ENCODE data around the gene PNLIPRP1.

PNLIPRP1 gene

GRCh38 chr10:116620423-116621400 is 30.0 kb downstream of the PNLIPRP1 start, which contains the start of gene PNLIPRP2:
PNLIPRP2 (plus strand) TSS chr10:116620953.
- DNase-seq (ENCODE audit: low read depth) = no peak
- TF ChIP-seq, protein P1, sequence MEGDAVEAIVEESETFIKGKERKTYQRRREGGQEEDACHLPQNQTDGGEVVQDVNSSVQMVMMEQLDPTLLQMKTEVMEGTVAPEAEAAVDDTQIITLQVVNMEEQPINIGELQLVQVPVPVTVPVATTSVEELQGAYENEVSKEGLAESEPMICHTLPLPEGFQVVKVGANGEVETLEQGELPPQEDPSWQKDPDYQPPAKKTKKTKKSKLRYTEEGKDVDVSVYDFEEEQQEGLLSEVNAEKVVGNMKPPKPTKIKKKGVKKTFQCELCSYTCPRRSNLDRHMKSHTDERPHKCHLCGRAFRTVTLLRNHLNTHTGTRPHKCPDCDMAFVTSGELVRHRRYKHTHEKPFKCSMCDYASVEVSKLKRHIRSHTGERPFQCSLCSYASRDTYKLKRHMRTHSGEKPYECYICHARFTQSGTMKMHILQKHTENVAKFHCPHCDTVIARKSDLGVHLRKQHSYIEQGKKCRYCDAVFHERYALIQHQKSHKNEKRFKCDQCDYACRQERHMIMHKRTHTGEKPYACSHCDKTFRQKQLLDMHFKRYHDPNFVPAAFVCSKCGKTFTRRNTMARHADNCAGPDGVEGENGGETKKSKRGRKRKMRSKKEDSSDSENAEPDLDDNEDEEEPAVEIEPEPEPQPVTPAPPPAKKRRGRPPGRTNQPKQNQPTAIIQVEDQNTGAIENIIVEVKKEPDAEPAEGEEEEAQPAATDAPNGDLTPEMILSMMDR (conservative IDR thresholded peaks at IDR 0.05; ENCODE audit: low read length) = no peak
- no peak within 1 kb of the TSS for H3K4me3 ChIP-seq (ENCODE audit: low read length)

DNA sequence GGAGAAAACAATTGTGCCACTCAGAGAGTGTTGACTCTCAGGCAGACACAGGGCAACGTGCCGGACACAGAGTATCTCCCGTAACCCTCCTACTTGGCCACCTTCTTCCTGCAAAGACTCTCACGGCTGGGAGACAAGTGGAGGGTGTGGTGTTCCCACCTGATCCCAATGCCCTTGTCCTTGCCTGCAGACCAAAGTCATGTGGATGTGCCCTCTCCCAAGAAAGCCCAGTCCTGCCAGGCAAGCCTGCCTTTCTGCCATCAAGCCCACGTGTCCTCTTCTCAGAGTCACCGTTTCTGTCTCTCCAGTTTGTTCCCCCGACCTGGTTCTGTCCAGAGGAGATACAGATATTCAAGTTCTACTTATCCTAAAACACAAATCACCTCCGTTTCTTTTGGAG is 30.7 kb downstream of the PNLIPRP1 start:
- H3K4me3 ChIP-seq (ENCODE audit: low read length) = no peak overlapping the region

DNA sequence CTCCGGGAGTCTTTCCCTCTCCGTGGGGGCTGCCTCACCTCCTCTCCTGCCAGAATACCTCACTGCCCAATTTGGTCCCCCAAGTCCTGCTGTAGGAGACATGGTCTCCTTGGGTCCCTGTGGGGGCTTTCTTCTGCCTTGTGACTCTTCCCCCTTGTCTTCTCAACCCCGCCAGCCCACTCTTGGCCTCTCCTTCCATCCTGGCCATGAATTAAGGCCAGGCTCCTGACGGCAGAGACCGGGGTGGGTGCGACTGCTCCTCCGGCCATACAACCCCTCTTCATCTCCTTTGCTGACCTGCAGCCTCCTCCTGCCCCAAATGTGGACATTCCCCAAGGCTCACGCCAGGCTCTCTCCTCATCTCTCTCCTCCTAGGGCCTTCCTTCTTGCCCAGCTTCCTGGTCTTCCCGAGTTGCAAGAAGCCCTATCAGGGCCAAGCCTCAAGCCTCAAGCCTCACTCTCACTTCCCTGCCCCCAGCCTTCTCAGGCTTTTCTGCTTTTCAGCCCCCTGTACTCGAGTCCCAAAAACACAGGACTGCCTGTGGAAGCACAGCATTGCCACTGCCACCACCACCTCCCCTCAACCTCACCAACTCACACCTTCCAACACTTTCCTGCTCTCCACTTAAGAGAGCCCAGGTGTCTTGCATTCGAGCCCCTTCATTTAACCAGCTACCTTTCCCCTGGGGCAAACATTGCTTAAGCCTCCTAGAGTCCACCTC is 31.3 kb downstream of the PNLIPRP1 start:
- H3K4me3 ChIP-seq (ENCODE audit: low read length) = no peak overlapping the region
- TF ChIP-seq, protein P1 (conservative IDR thresholded peaks at IDR 0.05; ENCODE audit: low read length) = no peak
- DNase-seq (ENCODE audit: low read depth) = no peak

More for the DNA sequence above, 30.7 kb downstream of the PNLIPRP1 start:
- TF ChIP-seq, protein P1 (conservative IDR thresholded peaks at IDR 0.05; ENCODE audit: low read length) = no peak
- DNase-seq (ENCODE audit: low read depth) = no peak

- no peak for DNase-seq (ENCODE audit: low read depth)
- TF ChIP-seq, protein P1 (conservative IDR thresholded peaks at IDR 0.05; ENCODE audit: low read length) = no peak
- no peak overlapping the region for H3K4me3 ChIP-seq (ENCODE audit: low read length)
Observed at GRCh38 chr10:116625845-116626244, 35.1 kb downstream of the PNLIPRP1 start.

DNA sequence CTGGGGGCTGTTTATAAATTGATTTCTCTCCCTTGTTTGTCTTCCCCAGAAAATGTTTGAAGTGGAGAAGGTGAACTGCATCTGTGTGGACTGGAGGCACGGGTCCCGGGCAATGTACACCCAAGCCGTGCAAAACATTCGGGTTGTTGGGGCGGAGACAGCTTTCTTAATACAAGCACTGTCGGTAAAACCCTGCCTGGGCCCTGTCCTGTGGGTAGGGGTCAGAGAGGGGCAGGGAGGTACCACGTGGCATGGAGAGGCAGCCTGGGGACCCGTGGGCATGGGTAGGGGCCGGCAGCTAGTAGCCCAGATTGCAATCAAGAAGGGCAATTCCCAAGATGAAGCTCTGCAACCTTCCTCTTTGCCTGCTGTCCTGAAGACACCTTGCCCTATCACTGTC is 36.1 kb downstream of the PNLIPRP1 start:
- DNase-seq (ENCODE audit: low read depth) = no peak
- TF ChIP-seq, protein P1 (conservative IDR thresholded peaks at IDR 0.05; ENCODE audit: low read length) = no peak
- H3K4me3 ChIP-seq (ENCODE audit: low read length) = no peak overlapping the region

DNA sequence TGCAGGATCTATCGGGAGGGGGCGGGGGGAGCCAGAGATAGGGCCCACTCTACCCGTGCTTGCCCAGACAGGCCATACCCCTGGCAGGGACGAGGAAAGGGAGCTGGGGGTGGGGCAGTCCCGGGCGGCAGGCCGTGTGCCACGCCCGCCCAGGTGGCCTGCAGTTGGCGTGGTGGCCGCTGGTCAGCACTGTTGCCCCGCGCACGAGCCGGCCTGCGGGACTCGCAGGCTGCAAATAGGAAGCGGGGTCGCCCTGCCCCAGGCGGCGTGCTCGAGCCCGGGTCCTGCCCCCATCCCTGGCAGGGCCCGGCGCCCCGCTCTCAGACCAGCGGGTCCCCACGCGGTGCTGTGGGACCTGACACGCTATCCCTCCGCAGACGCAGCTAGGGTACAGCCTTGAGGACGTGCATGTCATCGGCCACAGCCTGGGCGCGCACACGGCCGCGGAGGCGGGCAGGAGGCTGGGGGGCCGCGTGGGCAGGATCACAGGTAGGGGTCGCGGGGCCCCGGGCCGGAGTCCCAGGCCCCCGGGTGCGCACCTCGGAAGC is 36.7 kb downstream of the PNLIPRP1 start:
- H3K4me3 ChIP-seq (ENCODE audit: low read length) = no peak overlapping the region
- DNase-seq (ENCODE audit: low read depth) = no peak
- TF ChIP-seq, protein P1 (conservative IDR thresholded peaks at IDR 0.05; ENCODE audit: low read length) = 0 out of 2 replicates have a peak, but pooled peaks have one; percentile 3
